ENCODE results near the gene LRG1. TPM values are rescaled to one million over a fixed set of nuclear protein-coding genes. Genes with fewer than 3 reads are reported as not detected.

Gene LRG1
- total RNA-seq (3.9 TPM), polyA plus RNA-seq (4.6 TPM)

GRCh38 chr19:4539693-4540581, at the start of gene LRG1:
Gene LRG1 (minus strand): TSS chr19:4540036. CDS start chr19:4540013, 23 bp downstream.
- WGBS, result 65% methylated on average over 14 of the region's 14 CpGs
- DNase-seq (ENCODE audit: extremely low spot score), result no peak
- Histone ChIP-seq H3K27ac (ENCODE audit: low read depth) (no peak within 1 kb of the TSS), H3K4me1 (ENCODE audit: insufficient read depth) (no peaks in the 10 kb centered on the region), H3K36me3 (ENCODE audit: insufficient read depth) (no peaks in the 10 kb centered on the region), H3K4me3 (ENCODE audit: low read depth, low read length) (no peak within 1 kb of the TSS)

GRCh38 chr19:4588291-4588761, 48.5 kb upstream of the LRG1 start:
- Histone ChIP-seq H3K4me3 (ENCODE audit: low read depth, low read length) (no peak overlapping the region), H3K36me3 (ENCODE audit: insufficient read depth) (no peaks in the 10 kb centered on the region), H3K27ac (ENCODE audit: low read depth) (no peak overlapping the region), H3K4me1 (ENCODE audit: insufficient read depth) (no peaks in the 10 kb centered on the region)
- WGBS, result 56% methylated on average over 9 of the region's 9 CpGs
- DNase-seq (ENCODE audit: extremely low spot score), result no peak

- WGBS, result 83% methylated on average over 6 of the region's 6 CpGs
- Histone ChIP-seq H3K4me1 (ENCODE audit: insufficient read depth) (no peaks in the 10 kb centered on the region), H3K36me3 (ENCODE audit: insufficient read depth) (no peaks in the 10 kb centered on the region), H3K4me3 (ENCODE audit: low read depth, low read length) (no peak overlapping the region), H3K27ac (ENCODE audit: low read depth) (no peak overlapping the region)
- DNase-seq (ENCODE audit: extremely low spot score), result no peak
Observed at GRCh38 chr19:4587527-4587926, 47.7 kb upstream of the LRG1 start.

- H3K36me3 ChIP-seq (ENCODE audit: insufficient read depth), result no peaks in the 10 kb centered on the region
Observed at GRCh38 chr19:4586691-4587090, 46.9 kb upstream of the LRG1 start.

GRCh38 chr19:4586245-4586644, 46.4 kb upstream of the LRG1 start:
- Histone ChIP-seq H3K27ac (ENCODE audit: low read depth) (no peak overlapping the region), H3K36me3 (ENCODE audit: insufficient read depth) (no peaks in the 10 kb centered on the region)
- WGBS, result 69% methylated on average over 6 of the region's 6 CpGs

More at GRCh38 chr19:4586691-4587090, 46.9 kb upstream of the LRG1 start:
- WGBS, result 73% methylated on average over 6 of the region's 6 CpGs
- Histone ChIP-seq H3K4me1 (ENCODE audit: insufficient read depth) (no peaks in the 10 kb centered on the region), H3K4me3 (ENCODE audit: low read depth, low read length) (no peak overlapping the region), H3K27ac (ENCODE audit: low read depth) (no peak overlapping the region)
- DNase-seq (ENCODE audit: extremely low spot score), result no peak

GRCh38 chr19:4585556-4585955, 45.7 kb upstream of the LRG1 start:
- Histone ChIP-seq H3K36me3 (ENCODE audit: insufficient read depth) (no peaks in the 10 kb centered on the region), H3K27ac (ENCODE audit: low read depth) (no peak overlapping the region)
- WGBS, result 83% methylated on average over 1 of the region's 1 CpG

More at GRCh38 chr19:4586245-4586644, 46.4 kb upstream of the LRG1 start:
- Histone ChIP-seq H3K4me1 (ENCODE audit: insufficient read depth) (no peaks in the 10 kb centered on the region), H3K4me3 (ENCODE audit: low read depth, low read length) (no peak overlapping the region)
- no peak for DNase-seq (ENCODE audit: extremely low spot score)

GRCh38 chr19:4584670-4585460, 45.0 kb upstream of the LRG1 start:
- Histone ChIP-seq H3K27ac (ENCODE audit: low read depth) (no peak overlapping the region), H3K4me1 (ENCODE audit: insufficient read depth) (no peaks in the 10 kb centered on the region), H3K4me3 (ENCODE audit: low read depth, low read length) (peak overlapping the region; percentile 24), H3K36me3 (ENCODE audit: insufficient read depth) (no peaks in the 10 kb centered on the region)
- WGBS, result 7% methylated on average over 45 of the region's 45 CpGs
- DNase-seq (ENCODE audit: extremely low spot score), result no peak

More at GRCh38 chr19:4585556-4585955, 45.7 kb upstream of the LRG1 start:
- DNase-seq (ENCODE audit: extremely low spot score), result no peak
- H3K4me1 ChIP-seq (ENCODE audit: insufficient read depth), result no peaks in the 10 kb centered on the region
- no peak overlapping the region for H3K4me3 ChIP-seq (ENCODE audit: low read depth, low read length)

GRCh38 chr19:4583961-4584669, 44.3 kb upstream of the LRG1 start:
- Histone ChIP-seq H3K36me3 (ENCODE audit: insufficient read depth) (no peaks in the 10 kb centered on the region), H3K4me1 (ENCODE audit: insufficient read depth) (no peaks in the 10 kb centered on the region), H3K27ac (ENCODE audit: low read depth) (no peak overlapping the region), H3K4me3 (ENCODE audit: low read depth, low read length) (peak overlapping the region; percentile 24)
- WGBS, result 1% methylated on average over 49 of the region's 49 CpGs
- no peak for DNase-seq (ENCODE audit: extremely low spot score)

- Histone ChIP-seq H3K36me3 (ENCODE audit: insufficient read depth) (no peaks in the 10 kb centered on the region), H3K27ac (ENCODE audit: low read depth) (no peak overlapping the region), H3K4me3 (ENCODE audit: low read depth, low read length) (no peak overlapping the region), H3K4me1 (ENCODE audit: insufficient read depth) (no peaks in the 10 kb centered on the region)
- WGBS, result 63% methylated on average over 16 of the region's 16 CpGs
- DNase-seq (ENCODE audit: extremely low spot score), result no peak
Observed at GRCh38 chr19:4582980-4583842, 43.4 kb upstream of the LRG1 start.

- Histone ChIP-seq H3K27ac (ENCODE audit: low read depth) (no peak overlapping the region), H3K4me1 (ENCODE audit: insufficient read depth) (no peaks in the 10 kb centered on the region), H3K4me3 (ENCODE audit: low read depth, low read length) (peak overlapping the region; percentile 37), H3K36me3 (ENCODE audit: insufficient read depth) (no peaks in the 10 kb centered on the region)
- 12% methylated on average over 54 of the region's 57 CpGs for WGBS
- no peak for DNase-seq (ENCODE audit: extremely low spot score)
Observed at GRCh38 chr19:4581666-4582553, 42.1 kb upstream of the LRG1 start.

- H3K4me1 ChIP-seq (ENCODE audit: insufficient read depth), result no peaks in the 10 kb centered on the region
- under 1% methylated on average over 62 of the region's 62 CpGs for WGBS
- no peak for DNase-seq (ENCODE audit: extremely low spot score)
- no peaks in the 10 kb centered on the region for H3K36me3 ChIP-seq (ENCODE audit: insufficient read depth)
- H3K27ac ChIP-seq (ENCODE audit: low read depth), result no peak overlapping the region
- peak overlapping the region; percentile 37 for H3K4me3 ChIP-seq (ENCODE audit: low read depth, low read length)
Observed at GRCh38 chr19:4580961-4581665, 41.3 kb upstream of the LRG1 start.

Data from urinary bladder (tissue), 4 donors.